Calu3 (cell line): ENCODE data around the gene SERPINE3. TPM values are rescaled to one million over a fixed set of nuclear protein-coding genes. Genes with fewer than 3 reads are reported as not detected.

Experiments
- BruUV-seq: library from RNA; stranded (reverse); fragments of 400-500 nt; replicated peaks from 2 replicates; lab custom pipeline; 2021; lab: Mats Ljungman, UMichigan
- CTCF ChIA-PET: fragments of 300-600 bp; sonication (Branson Sonifier 250); formaldehyde crosslinking; loops from one replicate; lab custom pipeline; 2022; ENCODE audit warnings: antibody characterized with exemption; lab: Charles Lee
- DNase-seq: peaks from one replicate; pipeline ENCODE4 v3.0.0; 2022
- H3K27ac Mint-ChIP-seq: one replicate; pipeline ENCODE4 v1.8.0; 2022; ENCODE audit warnings: mixed read lengths; ENCODE audit not compliant: unreplicated experiment
- H3K27me3 Mint-ChIP-seq: one replicate; pipeline ENCODE4 v1.8.0; 2022; ENCODE audit warnings: mixed read lengths; ENCODE audit not compliant: unreplicated experiment
- H3K36me3 Mint-ChIP-seq: one replicate; pipeline ENCODE4 v1.8.0; 2022; ENCODE audit warnings: mild to moderate bottlenecking, moderate library complexity, mixed read lengths; ENCODE audit not compliant: insufficient read depth, unreplicated experiment
- H3K4me1 Mint-ChIP-seq: one replicate; pipeline ENCODE4 v1.8.0; 2022; ENCODE audit warnings: mild to moderate bottlenecking, low read depth, mixed read lengths; ENCODE audit not compliant: unreplicated experiment
- H3K4me3 Mint-ChIP-seq: one replicate; pipeline ENCODE4 v1.8.0; 2022; ENCODE audit warnings: mild to moderate bottlenecking, low read depth, moderate library complexity, mixed read lengths; ENCODE audit not compliant: unreplicated experiment
- H3K9me3 Mint-ChIP-seq: one replicate; pipeline ENCODE4 v1.8.0; 2022; ENCODE audit warnings: low read depth, mixed read lengths; ENCODE audit not compliant: unreplicated experiment
- intact Hi-C: fragments of 100-400 bp; cut with micrococcal nuclease; formaldehyde crosslinking; loops from one replicate; pipeline ENCODE4 v1.10.0; 2022; ENCODE audit not compliant: unreplicated experiment
- total RNA-seq: library from RNA; stranded (reverse); gene quantifications from 2 replicates; pipeline ENCODE4 v1.2.3, GENCODE V29; 2022
- TF ChIP-seq, protein P1 (sequence below): fragments of 200-600 bp; IDR thresholded peaks from one replicate; pipeline ENCODE4 v1.8.0; 2022; ENCODE audit warnings: antibody characterized with exemption; ENCODE audit not compliant: unreplicated experiment

SERPINE3 gene
- total RNA-seq, 1 experiment from 2014 or later, result not detected

DNA sequence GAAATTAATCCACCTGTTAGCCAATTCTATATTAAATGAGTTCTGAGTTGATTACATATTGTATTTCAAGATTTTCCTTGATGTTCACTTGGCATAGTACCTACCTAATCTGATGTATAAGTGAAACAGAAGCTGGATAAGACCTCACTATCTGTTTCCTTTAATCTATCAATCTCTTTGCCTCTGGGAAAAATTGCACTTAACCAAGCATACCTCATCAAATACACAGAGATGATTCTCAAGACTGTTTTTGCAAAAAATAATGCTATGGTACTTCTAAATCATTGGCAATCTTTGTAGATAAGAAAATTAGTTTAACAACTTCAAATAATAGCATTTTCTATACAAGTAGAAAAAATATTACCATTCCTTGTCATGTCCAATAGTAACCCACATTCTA is 55.2 kb downstream of the SERPINE3 start:
- CTCF ChIA-PET, result no interaction called here
- Mint-ChIP-seq H3K27me3 (no peaks in the 10 kb centered on the region), H3K36me3 (peaks cover 5% of the 10 kb centered on the region), H3K9me3 (no peaks in the 10 kb centered on the region), H3K4me1 (no peaks in the 10 kb centered on the region), H3K27ac (no peak overlapping the region), H3K4me3 (no peak overlapping the region)
- no TSS peak for BruUV-seq
- no peak for DNase-seq
- intact Hi-C loops, result no loop called here
- TF ChIP-seq, protein P1, sequence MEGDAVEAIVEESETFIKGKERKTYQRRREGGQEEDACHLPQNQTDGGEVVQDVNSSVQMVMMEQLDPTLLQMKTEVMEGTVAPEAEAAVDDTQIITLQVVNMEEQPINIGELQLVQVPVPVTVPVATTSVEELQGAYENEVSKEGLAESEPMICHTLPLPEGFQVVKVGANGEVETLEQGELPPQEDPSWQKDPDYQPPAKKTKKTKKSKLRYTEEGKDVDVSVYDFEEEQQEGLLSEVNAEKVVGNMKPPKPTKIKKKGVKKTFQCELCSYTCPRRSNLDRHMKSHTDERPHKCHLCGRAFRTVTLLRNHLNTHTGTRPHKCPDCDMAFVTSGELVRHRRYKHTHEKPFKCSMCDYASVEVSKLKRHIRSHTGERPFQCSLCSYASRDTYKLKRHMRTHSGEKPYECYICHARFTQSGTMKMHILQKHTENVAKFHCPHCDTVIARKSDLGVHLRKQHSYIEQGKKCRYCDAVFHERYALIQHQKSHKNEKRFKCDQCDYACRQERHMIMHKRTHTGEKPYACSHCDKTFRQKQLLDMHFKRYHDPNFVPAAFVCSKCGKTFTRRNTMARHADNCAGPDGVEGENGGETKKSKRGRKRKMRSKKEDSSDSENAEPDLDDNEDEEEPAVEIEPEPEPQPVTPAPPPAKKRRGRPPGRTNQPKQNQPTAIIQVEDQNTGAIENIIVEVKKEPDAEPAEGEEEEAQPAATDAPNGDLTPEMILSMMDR, result no peak

DNA sequence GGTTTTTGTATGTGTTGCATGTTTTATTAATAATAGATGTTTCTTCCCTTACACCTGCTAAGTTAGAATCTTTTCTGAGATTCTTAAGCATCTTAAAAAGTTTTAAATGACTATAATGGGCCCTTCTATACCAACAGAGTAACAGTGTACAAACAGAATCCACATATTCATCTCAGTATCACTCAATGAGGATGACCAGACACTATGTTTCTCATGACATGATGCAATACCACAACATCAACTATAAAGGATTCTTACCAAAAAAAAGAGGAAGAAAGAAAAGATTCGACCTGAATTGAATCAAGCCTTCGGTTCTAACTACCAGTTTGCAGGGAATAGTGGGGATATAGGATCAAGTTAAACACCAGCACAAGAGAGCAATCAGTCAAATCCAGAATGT is 56.9 kb downstream of the SERPINE3 start:
- no peak for DNase-seq
- Mint-ChIP-seq H3K27ac (no peak overlapping the region), H3K36me3 (peaks cover 5% of the 10 kb centered on the region), H3K27me3 (no peaks in the 10 kb centered on the region), H3K4me3 (no peak overlapping the region), H3K4me1 (no peaks in the 10 kb centered on the region), H3K9me3 (no peaks in the 10 kb centered on the region)
- no TSS peak for BruUV-seq
- intact Hi-C loops, result no loop called here
- CTCF ChIA-PET, result no interaction called here
- TF ChIP-seq, protein P1, result no peak

DNA sequence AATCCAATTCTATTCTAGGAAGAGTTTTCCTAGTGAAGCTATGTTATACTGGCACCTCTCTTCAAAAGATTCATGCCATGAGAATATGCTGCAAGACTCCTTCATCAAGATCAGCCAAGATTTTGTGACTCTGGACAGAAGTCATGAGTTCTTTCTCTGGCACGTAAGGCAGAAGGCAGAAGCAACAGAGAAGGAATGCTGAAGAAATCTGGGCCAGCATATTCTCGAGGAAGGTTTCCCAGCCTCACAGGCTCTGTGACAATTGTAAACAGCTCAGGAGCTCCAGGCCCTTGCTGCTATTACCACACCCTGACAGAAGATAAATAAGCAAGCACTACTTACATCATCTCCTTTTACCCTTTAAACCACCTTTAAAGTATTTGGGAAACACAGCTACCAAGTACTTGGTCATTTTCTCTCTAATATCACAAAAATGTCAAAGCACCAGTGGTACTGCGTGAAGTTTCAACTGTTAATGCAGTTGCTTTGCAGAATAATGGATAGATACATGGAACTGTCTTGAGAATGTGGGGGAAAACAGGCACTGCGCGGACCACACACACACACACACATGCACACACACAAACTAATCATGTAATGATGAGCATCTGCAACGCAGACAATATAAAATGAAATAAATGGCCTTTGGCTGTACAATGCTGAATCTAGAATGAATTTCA is 57.9 kb downstream of the SERPINE3 start:
- CTCF ChIA-PET, result no interaction called here
- no peaks in the 10 kb centered on the region for H3K27me3 Mint-ChIP-seq
- no peaks in the 10 kb centered on the region for H3K9me3 Mint-ChIP-seq
- H3K4me3 Mint-ChIP-seq, result no peak overlapping the region
- no peak for DNase-seq
- intact Hi-C loops, result no loop called here
- TF ChIP-seq, protein P1, result no peak
- no peaks in the 10 kb centered on the region for H3K4me1 Mint-ChIP-seq
- no peak overlapping the region for H3K27ac Mint-ChIP-seq
- H3K36me3 Mint-ChIP-seq, result no peaks in the 10 kb centered on the region
- no TSS peak for BruUV-seq

DNA sequence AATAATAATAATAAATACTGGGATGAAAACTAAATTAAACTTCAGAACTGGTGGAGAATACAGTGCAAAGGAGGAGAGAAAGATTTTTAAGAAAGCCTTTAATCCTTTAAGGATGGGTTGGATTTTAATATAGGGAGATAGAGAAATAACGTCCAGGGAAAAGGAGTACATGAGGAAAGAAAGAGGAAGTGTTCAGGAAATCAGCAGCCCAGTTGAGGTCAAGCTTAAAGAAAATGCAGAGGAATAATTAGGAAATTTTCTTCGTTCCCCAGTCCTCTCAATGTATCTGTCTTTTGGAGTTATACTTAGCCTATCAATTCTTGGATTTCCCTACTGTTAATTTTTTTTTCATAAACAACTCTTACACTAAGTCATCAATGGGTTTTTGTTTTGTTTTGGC is 65.7 kb downstream of the SERPINE3 start:
- Mint-ChIP-seq H3K4me1 (no peaks in the 10 kb centered on the region), H3K36me3 (no peaks in the 10 kb centered on the region), H3K27me3 (no peaks in the 10 kb centered on the region), H3K4me3 (no peak overlapping the region), H3K27ac (no peak overlapping the region), H3K9me3 (no peaks in the 10 kb centered on the region)
- intact Hi-C loops, result no loop called here
- BruUV-seq, result no TSS peak
- TF ChIP-seq, protein P1, result no peak
- DNase-seq, result no peak
- CTCF ChIA-PET, result no interaction called here
